Globus pallidus (tissue), 1 donor: Measurements from ENCODE around the gene TAS2R42.

Source experiments
- DNase-seq: peaks from one replicate; pipeline ENCODE4 v3.0.0-alpha.2; 2015; ENCODE audit warnings: low spot score

The TAS2R42 gene

GRCh38 chr12:11186837-11187236 is at the start of gene TAS2R42:
Gene TAS2R42, minus strand, starts transcription at chr12:11186937. Its CDS starts 0 bp downstream, at chr12:11186937.
- DNase-seq = no peak

- DNase-seq = no peak
Observed at GRCh38 chr12:11233532-11233931, 46.8 kb upstream of the TAS2R42 start.

DNA sequence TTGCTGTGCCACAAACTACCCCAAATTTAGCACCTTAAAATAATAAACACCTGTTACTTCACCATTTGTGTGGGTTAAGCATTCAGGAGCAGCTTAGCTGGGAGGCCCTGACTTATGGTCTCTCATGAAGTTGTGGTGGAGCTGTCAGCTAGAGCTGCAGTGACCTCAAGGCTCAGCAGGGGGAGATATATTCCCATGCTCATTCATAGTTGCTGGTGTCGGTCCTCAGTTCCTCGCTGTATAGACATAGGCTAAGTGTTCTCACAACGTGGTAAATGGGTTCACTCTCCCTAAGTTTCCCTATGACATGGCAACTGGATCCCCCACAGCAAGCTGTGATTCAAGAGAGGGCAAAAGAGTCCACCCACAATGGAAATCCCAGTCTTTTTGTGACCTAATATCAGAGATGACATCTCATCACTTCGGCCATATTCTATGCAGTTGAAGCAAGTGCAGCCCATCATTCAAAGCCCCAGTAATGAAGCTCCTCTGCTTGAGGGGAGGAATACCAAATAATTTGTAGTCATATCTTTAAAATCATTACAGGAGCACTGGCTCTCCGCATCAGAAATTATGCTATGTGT is 41.7 kb upstream of the TAS2R42 start:
- peak; percentile 5 for DNase-seq

DNA sequence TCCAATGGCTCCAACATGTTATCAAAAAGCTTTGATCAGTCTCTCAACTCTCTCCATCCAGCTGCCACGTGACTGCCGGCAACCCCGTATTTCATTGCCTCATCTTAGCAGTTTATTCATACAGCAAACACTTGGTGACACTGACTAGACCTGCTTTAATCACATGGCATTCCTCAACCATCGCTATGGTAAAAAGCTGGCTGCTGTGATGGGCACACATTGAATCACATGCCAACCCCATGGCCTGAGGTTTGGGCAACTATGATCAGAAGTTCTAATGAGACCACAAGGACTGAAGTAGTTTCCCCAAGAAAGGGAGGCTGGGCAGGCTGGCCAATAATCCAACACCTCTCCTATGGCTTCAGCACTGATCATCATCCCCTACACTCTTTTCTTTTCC is 40.6 kb upstream of the TAS2R42 start:
- no peak for DNase-seq

GRCh38 chr12:11209113-11209512 is 22.4 kb upstream of the TAS2R42 start:
- DNase-seq = no peak

DNA sequence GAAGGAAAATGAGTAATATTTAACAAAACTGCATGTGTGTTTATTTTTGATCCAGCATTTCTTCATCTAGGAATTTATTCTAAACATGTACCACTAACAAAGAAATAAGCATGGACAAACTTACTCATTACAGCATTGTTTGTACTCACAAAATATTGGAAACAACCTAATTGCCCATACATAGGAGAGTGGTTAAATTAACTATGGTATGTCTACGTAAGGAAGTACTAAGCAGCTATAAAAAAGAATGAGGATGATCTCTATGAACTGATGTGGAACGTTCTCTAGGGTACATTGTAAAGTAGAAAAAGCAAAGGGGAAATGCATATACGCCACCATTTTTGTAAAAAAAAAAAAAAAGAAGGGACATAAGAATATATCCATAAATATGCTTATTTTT is 17.4 kb upstream of the TAS2R42 start:
- DNase-seq = no peak

DNA sequence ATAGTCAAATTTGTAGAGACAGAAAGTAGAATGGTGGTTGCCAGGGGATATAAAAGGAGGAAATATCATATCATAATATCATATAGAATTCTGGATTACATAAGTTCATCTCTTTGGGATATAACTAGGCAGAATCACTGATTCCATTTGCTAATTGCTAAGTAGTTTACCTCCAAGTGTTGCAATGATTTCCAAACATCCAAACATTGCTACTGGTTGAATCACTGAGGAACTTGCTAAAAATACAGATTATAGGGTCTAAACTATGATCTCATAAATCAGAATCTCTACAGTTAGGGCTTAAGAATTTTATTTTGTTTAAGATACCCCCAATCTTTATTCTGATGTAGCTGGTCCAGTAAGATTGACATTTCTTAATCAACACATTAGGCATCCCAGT is 16.1 kb upstream of the TAS2R42 start:
- no peak for DNase-seq

DNA sequence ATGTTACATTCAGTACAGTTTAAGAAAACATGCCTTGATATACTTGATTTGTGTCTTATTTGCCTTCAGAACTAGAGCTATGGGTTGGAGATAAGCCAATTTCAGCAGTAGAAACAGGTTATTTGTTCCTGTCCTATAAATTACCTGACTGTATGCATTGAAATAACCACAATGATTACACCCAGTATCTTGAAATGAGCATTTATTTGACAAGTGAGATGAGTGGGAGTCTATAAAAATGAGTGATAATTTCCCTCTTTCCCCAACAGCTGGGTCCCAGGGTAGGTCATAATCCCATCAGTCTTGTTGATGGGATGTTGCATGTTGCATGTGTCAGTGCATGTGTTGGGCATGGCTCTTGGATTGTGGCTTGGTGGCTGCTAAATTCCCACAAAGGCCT is 3.7 kb downstream of the TAS2R42 start:
- DNase-seq = no peak

DNA sequence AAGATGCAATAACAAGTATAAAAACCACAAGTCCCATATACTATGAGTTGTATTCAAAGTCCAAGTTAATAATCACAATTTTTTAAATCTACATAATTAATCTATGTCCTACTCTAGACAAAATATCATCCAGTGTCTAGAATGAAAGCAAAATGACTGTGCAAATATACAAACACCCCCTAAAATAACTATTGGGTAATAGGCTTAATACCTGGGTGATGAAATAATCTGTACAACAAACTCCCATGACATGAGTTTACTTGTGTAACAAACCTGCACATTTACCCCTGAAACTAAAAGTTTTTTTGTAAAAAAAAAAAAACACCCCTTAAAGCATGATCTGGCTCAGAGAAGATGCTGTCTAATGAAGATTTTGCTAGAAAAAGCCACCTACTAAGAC is 4.2 kb downstream of the TAS2R42 start:
- DNase-seq = no peak

- DNase-seq = no peak
Observed at GRCh38 chr12:11178250-11178649, 8.5 kb downstream of the TAS2R42 start.

- DNase-seq = no peak
Observed at GRCh38 chr12:11174022-11174421, 12.7 kb downstream of the TAS2R42 start.

GRCh38 chr12:11171969-11172675 is 14.6 kb downstream of the TAS2R42 start:
- DNase-seq = no peak

DNA sequence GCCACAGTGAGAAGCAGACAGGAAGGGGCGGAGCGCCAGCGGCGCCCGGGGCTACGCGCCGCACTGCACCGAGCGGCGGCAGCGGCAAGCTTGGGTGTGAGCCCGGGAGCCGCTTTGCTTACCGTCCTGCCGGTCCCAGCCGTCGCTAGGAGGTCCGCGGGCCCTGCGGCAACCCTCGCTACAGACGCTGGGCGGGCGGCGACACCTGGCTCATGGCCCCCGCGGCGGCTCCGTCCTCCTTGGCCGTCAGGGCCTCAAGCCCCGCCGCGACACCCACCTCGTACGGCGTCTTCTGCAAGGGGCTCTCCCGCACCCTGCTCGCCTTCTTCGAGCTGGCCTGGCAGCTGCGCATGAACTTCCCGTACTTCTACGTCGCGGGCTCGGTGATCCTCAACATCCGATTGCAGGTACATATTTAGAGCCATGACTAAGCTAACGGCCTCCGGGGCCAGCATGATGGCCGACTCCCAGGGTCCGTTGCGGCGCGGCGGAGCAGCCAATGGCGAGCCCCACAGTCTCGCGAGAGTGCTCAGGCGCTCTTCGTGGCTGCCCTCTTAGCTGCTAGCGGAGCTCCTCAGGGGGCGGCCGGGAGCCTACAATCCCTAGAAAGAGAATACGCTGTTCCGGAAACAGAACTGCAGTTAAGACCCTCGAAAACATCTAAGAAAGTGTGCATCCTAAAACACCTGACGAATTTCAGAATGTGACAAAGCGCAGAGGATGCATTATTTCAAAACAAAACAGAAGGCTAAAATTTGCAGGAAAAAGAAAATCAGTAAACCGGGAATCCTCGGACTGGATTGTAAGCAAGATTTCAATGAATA is 15.4 kb downstream of the TAS2R42 start, which contains the start of gene SMIM10L1:
SMIM10L1 (plus strand) TSS at position 50 of the 824 bp plus-strand sequence; CDS start at position 213, 163 bp downstream.
- DNase-seq = peak; percentile 87

- DNase-seq = no peak
Observed at GRCh38 chr12:11170810-11171144, 16.0 kb downstream of the TAS2R42 start.

GRCh38 chr12:11166300-11166699 is 20.4 kb downstream of the TAS2R42 start:
- DNase-seq = no peak

GRCh38 chr12:11164384-11164783 is 22.4 kb downstream of the TAS2R42 start:
- no peak for DNase-seq

GRCh38 chr12:11162502-11162901 is 24.2 kb downstream of the TAS2R42 start:
- DNase-seq = no peak

- no peak for DNase-seq
Observed at GRCh38 chr12:11158885-11159444, 27.8 kb downstream of the TAS2R42 start.

- no peak for DNase-seq
Observed at GRCh38 chr12:11154400-11154925, 32.3 kb downstream of the TAS2R42 start.

- no peak for DNase-seq
Observed at GRCh38 chr12:11152725-11153124, 34.0 kb downstream of the TAS2R42 start.

- no peak for DNase-seq
Observed at GRCh38 chr12:11150832-11151231, 35.9 kb downstream of the TAS2R42 start.

DNA sequence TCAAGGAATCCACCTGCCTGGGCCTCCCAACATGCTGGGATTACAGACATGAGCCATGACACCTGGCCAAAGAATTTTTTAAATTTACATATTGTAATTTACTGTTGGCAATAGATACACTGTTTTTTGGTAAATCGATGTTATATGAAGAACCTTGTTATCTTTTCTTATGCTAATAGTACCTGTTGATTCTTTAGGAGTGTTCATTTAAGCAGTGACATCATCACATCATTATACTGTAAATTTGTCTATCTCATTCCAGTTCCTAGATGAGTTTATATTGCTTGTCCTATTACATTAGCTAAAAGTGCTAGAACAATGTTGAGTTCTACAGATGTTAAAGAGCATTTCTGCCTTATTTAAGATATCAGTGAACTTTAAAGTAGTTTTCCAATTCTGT is 39.3 kb downstream of the TAS2R42 start:
- DNase-seq = no peak
